Stimulated activated naive CD8-positive, alpha-beta T cell treated with anti-CD3 and anti-CD28 coated beads, Interleukin-15, Interleukin-2, amounts not matched to agents 100 ng/mL and 50 ng/mL, for 24 hours (primary cell): Measurements from ENCODE around the gene MCM3AP.

Experiments used
- H3K27ac Mint-ChIP-seq: one replicate; pipeline ENCODE4 v1.8.0; 2021; ENCODE audit warnings: mild to moderate bottlenecking, mixed read lengths
- H3K27me3 Mint-ChIP-seq: one replicate; pipeline ENCODE4 v1.8.0; 2021; ENCODE audit warnings: mixed read lengths
- H3K36me3 Mint-ChIP-seq: one replicate; pipeline ENCODE4 v1.8.0; 2021; ENCODE audit warnings: low read depth, mixed read lengths
- H3K4me1 Mint-ChIP-seq: one replicate; pipeline ENCODE4 v1.8.0; 2021; ENCODE audit warnings: low read depth, mixed read lengths
- H3K4me3 Mint-ChIP-seq: one replicate; pipeline ENCODE4 v1.8.0; 2021; ENCODE audit warnings: mild to moderate bottlenecking, mixed read lengths
- H3K9me3 Mint-ChIP-seq: one replicate; pipeline ENCODE4 v1.8.0; 2021; ENCODE audit warnings: mixed read lengths

Gene MCM3AP

GRCh38 chr21:46189213-46189958 is 96.0 kb downstream of the MCM3AP start:
- H3K4me3 Mint-ChIP-seq, result no peak overlapping the region
- H3K27ac Mint-ChIP-seq, result no peak overlapping the region
- no peaks in the 10 kb centered on the region for H3K4me1 Mint-ChIP-seq
- no peaks in the 10 kb centered on the region for H3K9me3 Mint-ChIP-seq
- H3K36me3 Mint-ChIP-seq, result peaks cover 7% of the 10 kb centered on the region
- H3K27me3 Mint-ChIP-seq, result no peaks in the 10 kb centered on the region

- H3K36me3 Mint-ChIP-seq, result peaks cover 3% of the 10 kb centered on the region
- H3K9me3 Mint-ChIP-seq, result no peaks in the 10 kb centered on the region
- no peak overlapping the region for H3K4me3 Mint-ChIP-seq
- no peaks in the 10 kb centered on the region for H3K27me3 Mint-ChIP-seq
- H3K4me1 Mint-ChIP-seq, result no peaks in the 10 kb centered on the region
- peak overlapping the region; percentile 19 for H3K27ac Mint-ChIP-seq
Observed at GRCh38 chr21:46188226-46189212, 96.9 kb downstream of the MCM3AP start.

- H3K27ac Mint-ChIP-seq, result peak overlapping the region; percentile 19
- no peaks in the 10 kb centered on the region for H3K4me1 Mint-ChIP-seq
- H3K36me3 Mint-ChIP-seq, result no peaks in the 10 kb centered on the region
- H3K9me3 Mint-ChIP-seq, result no peaks in the 10 kb centered on the region
- H3K27me3 Mint-ChIP-seq, result no peaks in the 10 kb centered on the region
- H3K4me3 Mint-ChIP-seq, result no peak overlapping the region
Observed at GRCh38 chr21:46187814-46188213, 97.6 kb downstream of the MCM3AP start.

- Mint-ChIP-seq H3K4me3 (no peak overlapping the region), H3K4me1 (no peaks in the 10 kb centered on the region), H3K36me3 (no peaks in the 10 kb centered on the region), H3K27me3 (no peaks in the 10 kb centered on the region), H3K9me3 (no peaks in the 10 kb centered on the region), H3K27ac (no peak overlapping the region)
Observed at GRCh38 chr21:46187261-46187660, 98.2 kb downstream of the MCM3AP start.

- no peaks in the 10 kb centered on the region for H3K36me3 Mint-ChIP-seq
- H3K27me3 Mint-ChIP-seq, result no peaks in the 10 kb centered on the region
- H3K4me3 Mint-ChIP-seq, result no peak overlapping the region
- no peaks in the 10 kb centered on the region for H3K4me1 Mint-ChIP-seq
- H3K27ac Mint-ChIP-seq, result no peak overlapping the region
- H3K9me3 Mint-ChIP-seq, result no peaks in the 10 kb centered on the region
Observed at GRCh38 chr21:46185716-46186115, 99.7 kb downstream of the MCM3AP start.
